HAP-1 (cell line): ENCODE results near the gene CTSD.

Experiments used
- DNase-seq, 2 experiments: peaks; one replicate each; pipeline ENCODE4 v3.0.0-alpha.2; 2016 to 2020; ENCODE audit warnings: low spot score in 2 of 2
- H3K27me3 ChIP-seq: fragments of 250-450 bp; sonication (Bioruptor Pico); 2 replicates; pipeline ENCODE4 v1.5.1; 2020; ENCODE audit warnings: low read depth, mild to moderate bottlenecking, moderate library complexity
- H3K36me3 ChIP-seq: fragments of 250-450 bp; sonication (Bioruptor Pico); replicated peaks from 2 replicates; pipeline ENCODE4 v1.5.1; 2020; ENCODE audit warnings: mild to moderate bottlenecking
- H3K4me1 ChIP-seq: fragments of 250-450 bp; sonication (Bioruptor Pico); 2 replicates; pipeline ENCODE4 v1.5.1; 2020; ENCODE audit warnings: mild to moderate bottlenecking
- H3K4me3 ChIP-seq: fragments of 250-450 bp; sonication (Bioruptor Pico); 2 replicates; pipeline ENCODE4 v1.5.1; 2020; ENCODE audit warnings: mild to moderate bottlenecking, moderate library complexity
- H3K9me3 ChIP-seq: fragments of 250-450 bp; sonication (Bioruptor Pico); 2 replicates; pipeline ENCODE4 v1.5.1; 2020; ENCODE audit warnings: mild to moderate bottlenecking, moderate library complexity
- in situ Hi-C: fragments of 300-500 bp; cut with MboI; formaldehyde crosslinking; loops from 3 replicates; pipeline ENCODE4 v1.14.3; 2020; ENCODE audit warnings: low sequenced_read_pairs, inconsistent platforms, mixed read lengths

The CTSD gene

GRCh38 chr11:1733009-1733715 is 30.6 kb downstream of the CTSD start:
- DNase-seq, result no peak
- H3K4me3 ChIP-seq, result no peak overlapping the region
- no peaks in the 10 kb centered on the region for H3K4me1 ChIP-seq
- no peaks in the 10 kb centered on the region for H3K9me3 ChIP-seq
- in situ Hi-C loops, result no loop called here
- H3K27me3 ChIP-seq, result peaks cover 8% of the 10 kb centered on the region; the same call in 1 of the 2 replicates
- no peaks in the 10 kb centered on the region for H3K36me3 ChIP-seq

- Histone ChIP-seq H3K9me3 (no peaks in the 10 kb centered on the region), H3K4me1 (no peaks in the 10 kb centered on the region), H3K36me3 (no peaks in the 10 kb centered on the region), H3K27me3 (peaks cover 14% of the 10 kb centered on the region; the same call in 1 of the 2 replicates), H3K4me3 (no peak overlapping the region)
- in situ Hi-C loops, result no loop called here
- DNase-seq, result no peak
These were observed 31.2 kb downstream of the CTSD start for GRCh38 chr11:1732418-1733008.

- Histone ChIP-seq H3K27me3 (peaks cover 17% of the 10 kb centered on the region; the same call in 1 of the 2 replicates), H3K4me1 (no peaks in the 10 kb centered on the region), H3K36me3 (no peaks in the 10 kb centered on the region), H3K4me3 (no peak overlapping the region), H3K9me3 (no peaks in the 10 kb centered on the region)
- no peak for DNase-seq
- in situ Hi-C loops, result no loop called here
These were observed 32.2 kb downstream of the CTSD start for GRCh38 chr11:1731451-1732059.

- H3K27me3 ChIP-seq, result peaks cover 17% of the 10 kb centered on the region; the same call in 1 of the 2 replicates
- no peak for DNase-seq
- no peaks in the 10 kb centered on the region for H3K36me3 ChIP-seq
- no peak overlapping the region for H3K4me3 ChIP-seq
- no peaks in the 10 kb centered on the region for H3K4me1 ChIP-seq
- in situ Hi-C loops, result no loop called here
- no peaks in the 10 kb centered on the region for H3K9me3 ChIP-seq
These were observed 33.6 kb downstream of the CTSD start for GRCh38 chr11:1730059-1730629.

GRCh38 chr11:1729692-1730011 is 34.1 kb downstream of the CTSD start:
- H3K36me3 ChIP-seq, result no peaks in the 10 kb centered on the region
- in situ Hi-C loops, result no loop called here
- no peaks in the 10 kb centered on the region for H3K4me1 ChIP-seq
- no peaks in the 10 kb centered on the region for H3K9me3 ChIP-seq
- no peak for DNase-seq
- peaks cover 17% of the 10 kb centered on the region; the same call in 1 of the 2 replicates for H3K27me3 ChIP-seq
- no peak overlapping the region for H3K4me3 ChIP-seq

- in situ Hi-C loops, result no loop called here
- H3K9me3 ChIP-seq, result no peaks in the 10 kb centered on the region
- H3K4me1 ChIP-seq, result no peaks in the 10 kb centered on the region
- no peaks in the 10 kb centered on the region for H3K36me3 ChIP-seq
- DNase-seq, result no peak
- H3K27me3 ChIP-seq, result peaks cover 17% of the 10 kb centered on the region; the same call in 1 of the 2 replicates
- no peak overlapping the region for H3K4me3 ChIP-seq
These were observed 34.6 kb downstream of the CTSD start for GRCh38 chr11:1728931-1729691.

GRCh38 chr11:1728301-1728700 is 35.4 kb downstream of the CTSD start:
- no peaks in the 10 kb centered on the region for H3K36me3 ChIP-seq
- DNase-seq, result no peak
- H3K4me3 ChIP-seq, result no peak overlapping the region
- no peaks in the 10 kb centered on the region for H3K9me3 ChIP-seq
- in situ Hi-C loops, result no loop called here
- no peaks in the 10 kb centered on the region for H3K4me1 ChIP-seq
- peaks cover 17% of the 10 kb centered on the region; the same call in 1 of the 2 replicates for H3K27me3 ChIP-seq

- H3K9me3 ChIP-seq, result no peaks in the 10 kb centered on the region
- in situ Hi-C loops, result no loop called here
- no peak overlapping the region for H3K4me3 ChIP-seq
- H3K4me1 ChIP-seq, result no peaks in the 10 kb centered on the region
- DNase-seq, result no peak
- peaks cover 17% of the 10 kb centered on the region; the same call in 1 of the 2 replicates for H3K27me3 ChIP-seq
- no peaks in the 10 kb centered on the region for H3K36me3 ChIP-seq
These were observed 35.9 kb downstream of the CTSD start for GRCh38 chr11:1727861-1728260.

GRCh38 chr11:1727096-1727690 is 36.5 kb downstream of the CTSD start:
- no peaks in the 10 kb centered on the region for H3K9me3 ChIP-seq
- no peaks in the 10 kb centered on the region for H3K36me3 ChIP-seq
- H3K4me1 ChIP-seq, result no peaks in the 10 kb centered on the region
- no peak for DNase-seq
- H3K27me3 ChIP-seq, result peaks cover 17% of the 10 kb centered on the region; the same call in 1 of the 2 replicates
- in situ Hi-C loops, result no loop called here
- no peak overlapping the region for H3K4me3 ChIP-seq

GRCh38 chr11:1719781-1720180 is 43.9 kb downstream of the CTSD start:
- in situ Hi-C loops, result no loop called here

GRCh38 chr11:1718326-1718725 is 45.4 kb downstream of the CTSD start:
- no peaks in the 10 kb centered on the region for H3K36me3 ChIP-seq
- H3K4me1 ChIP-seq, result no peaks in the 10 kb centered on the region
- in situ Hi-C loops, result no loop called here
- DNase-seq, result no peak
- H3K27me3 ChIP-seq, result no peaks in the 10 kb centered on the region; the same call in 1 of the 2 replicates
- H3K9me3 ChIP-seq, result no peaks in the 10 kb centered on the region
- H3K4me3 ChIP-seq, result no peak overlapping the region

More at GRCh38 chr11:1719781-1720180, 43.9 kb downstream of the CTSD start:
- DNase-seq, result no peak
- Histone ChIP-seq H3K27me3 (no peaks in the 10 kb centered on the region; the same call in 1 of the 2 replicates), H3K4me1 (no peaks in the 10 kb centered on the region), H3K36me3 (no peaks in the 10 kb centered on the region), H3K4me3 (no peak overlapping the region), H3K9me3 (no peaks in the 10 kb centered on the region)

- Histone ChIP-seq H3K4me1 (no peaks in the 10 kb centered on the region), H3K36me3 (no peaks in the 10 kb centered on the region), H3K4me3 (no peak overlapping the region), H3K9me3 (no peaks in the 10 kb centered on the region), H3K27me3 (no peaks in the 10 kb centered on the region; the same call in 1 of the 2 replicates)
- no peak for DNase-seq
- in situ Hi-C loops, result no loop called here
These were observed 46.0 kb downstream of the CTSD start for GRCh38 chr11:1717745-1718144.
